SK-N-MC (cell line): ENCODE measurements around the gene CEMIP.

ENCODE experiments used
- DNase-seq: peaks from one replicate; pipeline ENCODE4 v3.0.0-alpha.2; 2011; ENCODE audit warnings: low read depth, low spot score
- H3K27ac ChIP-seq: fragments of 200-600 bp; sonication (generic); 2 replicates; pipeline ENCODE4 v1.5.1; 2016; ENCODE audit warnings: mixed run types
- H3K36me3 ChIP-seq: fragments of 200-600 bp; sonication (generic); 2 replicates; pipeline ENCODE4 v1.6.1; 2017; ENCODE audit warnings: antibody characterized with exemption, low read length, mixed read lengths; ENCODE audit not compliant: insufficient read depth
- H3K4me3 ChIP-seq: fragments of 200-600 bp; sonication (generic); 2 replicates; pipeline ENCODE4 v1.5.1; 2016
- H3K9ac ChIP-seq: fragments of 200-600 bp; sonication (generic); 2 replicates; pipeline ENCODE4 v1.8.0; 2017; ENCODE audit warnings: mixed run types, mixed read lengths; ENCODE audit not compliant: insufficient read length
- H3K9me3 ChIP-seq: fragments of 200-600 bp; sonication (generic); 2 replicates; pipeline ENCODE4 v1.6.1; 2017; ENCODE audit warnings: low read depth, mild to moderate bottlenecking, antibody characterized with exemption, low read length, moderate library complexity, mixed read lengths
- EZH2 ChIP-seq: fragments of 200-600 bp; sonication (generic); IDR thresholded peaks from one replicate; pipeline ENCODE4 v1.6.1; 2017; ENCODE audit warnings: antibody characterized with exemption
- FOXP2 ChIP-seq: optimal IDR thresholded peaks from 2 replicates; pipeline ENCODE3; 2011; ENCODE audit warnings: mild to moderate bottlenecking, moderate library complexity; ENCODE audit not compliant: insufficient read depth; ENCODE audit errors: extremely low read length, control extremely low read depth
- POLR2AphosphoS5 ChIP-seq: IDR thresholded peaks from 2 replicates; pipeline ENCODE4 v1.6.1; 2012; ENCODE audit warnings: mild to moderate bottlenecking, low read depth, low read length, borderline replicate concordance

Gene CEMIP

GRCh38 chr15:80940331-80940730, 161.2 kb downstream of the CEMIP start:
- Histone ChIP-seq H3K9me3 (no peaks in the 10 kb centered on the region), H3K27ac (no peak overlapping the region), H3K9ac (no peak overlapping the region), H3K36me3 (no peaks in the 10 kb centered on the region), H3K4me3 (no peak overlapping the region)
- TF ChIP-seq POLR2AphosphoS5 (no peak), EZH2 (no peak), FOXP2 (no peak)
- DNase-seq = no peak

GRCh38 chr15:80940851-80941250, 161.7 kb downstream of the CEMIP start:
- H3K36me3 ChIP-seq = no peaks in the 10 kb centered on the region
- H3K9ac ChIP-seq = no peak overlapping the region
- H3K9me3 ChIP-seq = no peaks in the 10 kb centered on the region
- no peak for TF ChIP-seq POLR2AphosphoS5
- no peak for TF ChIP-seq FOXP2
- TF ChIP-seq EZH2 = no peak
- no peak overlapping the region for H3K27ac ChIP-seq
- DNase-seq = no peak
- H3K4me3 ChIP-seq = no peak overlapping the region

GRCh38 chr15:80942266-80942665, 163.1 kb downstream of the CEMIP start:
- TF ChIP-seq FOXP2 (no peak), POLR2AphosphoS5 (no peak), EZH2 (no peak)
- Histone ChIP-seq H3K4me3 (no peak overlapping the region), H3K36me3 (no peaks in the 10 kb centered on the region), H3K9me3 (no peaks in the 10 kb centered on the region), H3K27ac (no peak overlapping the region), H3K9ac (no peak overlapping the region)
- DNase-seq = no peak

- Histone ChIP-seq H3K27ac (no peak overlapping the region), H3K4me3 (no peak overlapping the region), H3K9ac (no peak overlapping the region), H3K9me3 (no peaks in the 10 kb centered on the region), H3K36me3 (no peaks in the 10 kb centered on the region)
- no peak for DNase-seq
- TF ChIP-seq FOXP2 (no peak), EZH2 (no peak), POLR2AphosphoS5 (no peak)
Observed at GRCh38 chr15:80942746-80943565, 163.8 kb downstream of the CEMIP start.

GRCh38 chr15:80944818-80945217, 165.6 kb downstream of the CEMIP start:
- H3K36me3 ChIP-seq = no peaks in the 10 kb centered on the region
- no peak for DNase-seq
- no peak overlapping the region for H3K4me3 ChIP-seq
- H3K27ac ChIP-seq = no peak overlapping the region
- TF ChIP-seq FOXP2 (no peak), POLR2AphosphoS5 (no peak), EZH2 (no peak)
- no peaks in the 10 kb centered on the region for H3K9me3 ChIP-seq
- no peak overlapping the region for H3K9ac ChIP-seq

GRCh38 chr15:80945605-80946004, 166.4 kb downstream of the CEMIP start:
- Histone ChIP-seq H3K27ac (no peak overlapping the region), H3K36me3 (no peaks in the 10 kb centered on the region), H3K9ac (no peak overlapping the region), H3K4me3 (no peak overlapping the region), H3K9me3 (no peaks in the 10 kb centered on the region)
- DNase-seq = no peak
- TF ChIP-seq POLR2AphosphoS5 = no peak
- no peak for TF ChIP-seq FOXP2
- no peak for TF ChIP-seq EZH2

GRCh38 chr15:80946576-80946975, 167.4 kb downstream of the CEMIP start:
- H3K9ac ChIP-seq = no peak overlapping the region
- H3K36me3 ChIP-seq = no peaks in the 10 kb centered on the region
- no peaks in the 10 kb centered on the region for H3K9me3 ChIP-seq
- H3K4me3 ChIP-seq = no peak overlapping the region
- no peak for TF ChIP-seq EZH2
- TF ChIP-seq POLR2AphosphoS5 = no peak
- TF ChIP-seq FOXP2 = no peak
- H3K27ac ChIP-seq = no peak overlapping the region
- DNase-seq = no peak

GRCh38 chr15:80948651-80949292, 169.6 kb downstream of the CEMIP start:
- Histone ChIP-seq H3K4me3 (no peak overlapping the region), H3K9me3 (no peaks in the 10 kb centered on the region), H3K36me3 (no peaks in the 10 kb centered on the region), H3K9ac (no peak overlapping the region), H3K27ac (no peak overlapping the region)
- TF ChIP-seq FOXP2 (no peak), EZH2 (no peak), POLR2AphosphoS5 (no peak)
- no peak for DNase-seq

GRCh38 chr15:80949756-80950155, 170.6 kb downstream of the CEMIP start:
- DNase-seq = no peak
- Histone ChIP-seq H3K9ac (no peak overlapping the region), H3K9me3 (no peaks in the 10 kb centered on the region), H3K36me3 (no peaks in the 10 kb centered on the region), H3K27ac (no peak overlapping the region), H3K4me3 (no peak overlapping the region)
- no peak for TF ChIP-seq POLR2AphosphoS5
- no peak for TF ChIP-seq EZH2
- no peak for TF ChIP-seq FOXP2
